HG02973 (cell line): ENCODE results near the gene WWC2.

Experiments
- ATAC-seq: cut with Tn5 transposase; IDR thresholded peaks from one replicate; pipeline ENCODE4 v1.9.1; 2021; ENCODE audit warnings: moderate library complexity; ENCODE audit not compliant: unreplicated experiment

WWC2 gene

DNA sequence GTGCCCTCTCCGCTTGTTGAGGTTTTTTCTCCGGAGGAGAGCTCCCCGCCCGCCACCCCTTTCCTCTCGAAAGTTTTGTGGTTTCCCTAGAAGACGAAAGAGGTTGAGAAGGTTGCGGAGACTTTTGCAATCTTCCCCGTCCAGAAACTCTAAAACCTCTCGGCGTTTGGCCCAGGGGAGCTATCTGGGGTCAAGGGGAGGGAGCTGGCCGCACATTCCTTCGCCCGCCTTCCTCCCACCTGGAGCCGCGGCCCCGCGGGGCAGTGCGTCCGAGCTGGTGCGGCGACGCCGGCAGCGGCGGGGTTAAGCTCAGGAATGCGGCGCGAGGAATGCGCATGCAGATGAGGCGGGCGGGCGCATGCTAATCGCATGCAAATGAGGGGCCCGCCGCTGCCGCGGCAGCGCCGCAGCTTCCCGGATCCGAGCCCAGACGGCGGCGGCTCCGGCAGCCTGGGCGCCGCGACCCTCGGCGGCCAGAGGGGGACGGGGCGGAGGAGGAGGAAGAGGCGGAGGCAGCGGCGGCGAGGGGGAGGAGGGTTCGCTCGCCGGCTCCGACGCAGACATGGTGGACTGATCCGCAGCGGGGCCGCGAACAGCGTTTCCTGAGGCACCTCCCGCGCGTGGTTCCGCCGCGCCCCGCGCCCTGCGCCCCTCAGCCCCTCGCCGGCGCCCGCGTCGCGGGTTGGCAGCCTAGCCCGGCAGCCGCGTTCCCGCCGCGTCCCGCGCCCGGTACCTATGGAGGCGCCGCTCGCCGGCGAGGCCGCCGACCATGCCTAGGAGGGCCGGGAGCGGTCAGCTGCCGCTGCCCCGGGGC is at the start of gene WWC2:
Gene WWC2 (plus strand): TSS at position 535 of the 814 bp plus-strand sequence. CDS start 235 bp downstream, at position 770.
- ATAC-seq = peak; percentile 68

DNA sequence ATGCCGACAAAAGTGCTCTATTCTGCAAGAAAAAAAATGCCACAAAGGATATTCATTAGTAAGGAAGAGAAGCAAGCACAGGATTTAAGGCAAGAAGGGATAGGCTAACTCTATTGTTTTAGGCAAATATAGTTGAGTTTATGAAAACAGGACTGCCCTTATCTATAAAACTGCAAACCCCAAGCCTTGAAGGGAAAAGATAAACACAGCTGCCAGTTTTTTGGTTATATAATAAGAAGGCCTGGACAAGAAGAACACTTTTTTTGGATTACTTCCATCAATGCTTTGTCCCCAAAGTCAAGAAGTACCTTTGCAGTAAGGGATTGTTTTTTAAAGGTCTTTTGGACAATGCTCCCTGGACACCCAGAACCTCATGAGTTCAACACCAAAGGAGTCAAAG is 45.4 kb upstream of the WWC2 start:
- ATAC-seq = no peak

DNA sequence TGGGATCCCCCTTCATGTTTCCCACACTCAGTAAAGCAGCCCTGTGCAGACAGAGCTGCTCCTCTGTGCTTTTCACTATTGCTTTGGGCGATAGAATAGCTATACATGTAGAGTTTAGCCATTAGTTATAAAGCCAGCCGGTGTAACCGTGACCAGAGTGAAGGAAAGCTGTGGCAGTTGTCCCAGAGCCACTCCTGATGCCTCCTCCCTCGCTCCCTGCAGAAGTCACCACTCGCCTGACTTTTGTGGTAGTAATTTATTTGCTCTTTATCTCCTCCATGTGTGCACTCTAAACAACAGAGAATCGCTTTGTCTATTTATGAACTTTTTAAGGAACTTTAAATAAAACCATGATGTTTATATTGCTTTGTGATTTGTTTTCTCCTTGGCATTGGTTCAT is 41.8 kb upstream of the WWC2 start:
- ATAC-seq = no peak

DNA sequence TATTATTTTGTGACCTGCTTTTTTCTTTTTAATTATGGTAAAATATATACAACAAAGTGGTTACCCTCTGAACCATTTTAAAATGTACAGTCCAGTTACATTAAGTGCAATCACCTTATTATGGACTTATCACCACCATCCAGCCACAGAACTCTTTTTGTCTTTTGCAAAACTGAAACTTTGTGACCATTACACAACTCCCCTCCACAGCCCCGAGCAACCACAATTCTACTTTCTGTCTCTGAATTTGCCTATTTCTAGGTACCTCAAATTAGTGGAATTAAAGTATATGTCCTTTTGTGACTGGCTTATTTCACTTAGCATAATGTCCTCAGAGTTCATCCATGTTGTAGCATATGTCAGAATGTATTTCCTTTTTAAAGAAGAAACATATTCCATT is 39.3 kb upstream of the WWC2 start:
- ATAC-seq = no peak

DNA sequence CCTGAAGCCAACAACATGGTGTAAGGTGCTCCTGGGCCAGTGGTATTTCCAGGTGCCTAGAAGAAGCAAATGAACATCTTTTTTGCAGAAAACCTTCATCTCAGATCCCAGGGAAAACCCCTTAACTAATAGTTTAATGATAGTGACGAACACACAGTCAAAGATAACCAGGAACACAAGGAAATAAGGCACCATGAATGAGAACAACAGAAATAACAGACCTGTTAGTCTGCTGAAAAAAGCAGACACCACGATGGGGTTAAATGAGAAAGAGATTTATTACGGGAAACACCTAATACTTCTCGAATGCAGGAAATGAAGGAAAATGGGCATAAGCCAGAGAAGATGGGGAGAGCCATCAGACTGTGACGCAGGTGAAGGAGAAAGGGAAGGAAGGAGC is 30.6 kb upstream of the WWC2 start:
- no peak for ATAC-seq

DNA sequence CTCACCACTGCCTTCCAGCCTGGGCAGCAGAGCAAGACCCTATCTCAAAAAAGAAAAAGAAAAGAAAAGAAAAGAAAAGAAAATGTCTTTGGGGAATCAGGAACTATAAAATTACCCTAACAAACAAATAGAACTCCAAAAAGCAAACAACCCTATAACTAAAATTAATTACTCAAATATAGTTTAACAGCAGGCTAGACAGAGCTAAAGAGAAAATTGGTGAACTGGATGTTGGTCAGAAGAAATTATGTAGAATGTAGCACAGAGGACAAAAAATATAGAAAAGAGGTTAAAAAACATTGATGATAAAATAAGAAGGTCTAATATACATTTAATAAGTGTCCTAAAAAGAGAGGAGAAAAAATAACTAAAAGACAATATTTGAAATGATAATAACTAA is 27.8 kb upstream of the WWC2 start:
- ATAC-seq = no peak

DNA sequence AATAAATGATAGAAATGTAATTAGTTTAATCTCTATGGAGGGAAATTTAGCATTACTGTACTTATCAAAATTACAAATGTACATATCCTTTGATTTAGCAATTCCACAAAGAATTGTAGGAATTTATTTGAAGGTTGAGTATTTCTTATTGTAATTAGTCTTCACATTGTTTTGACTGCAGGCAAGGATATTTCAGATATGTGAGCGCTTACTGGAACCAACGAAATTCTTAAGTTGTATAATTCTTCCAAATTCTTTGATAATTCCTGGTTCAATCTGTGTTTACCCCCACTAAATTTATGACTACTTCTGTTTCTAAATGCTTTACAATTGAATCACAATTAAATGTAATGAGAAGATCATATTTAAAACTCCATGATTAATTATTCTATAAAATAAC is 26.9 kb upstream of the WWC2 start:
- ATAC-seq = no peak

DNA sequence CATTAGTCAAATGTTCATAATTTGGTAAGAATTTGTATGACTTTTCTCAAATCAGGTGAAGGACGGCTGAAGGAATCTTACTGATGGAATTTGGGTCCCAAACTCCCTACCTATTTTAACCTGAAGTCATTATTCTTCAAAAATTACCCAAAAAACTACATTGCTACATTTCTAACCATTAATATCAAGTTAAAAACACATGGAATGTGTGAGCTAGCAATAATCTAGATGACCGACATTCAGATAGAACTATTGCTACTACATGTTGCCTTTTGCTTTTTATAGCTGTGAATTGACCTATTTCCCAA is 25.3 kb upstream of the WWC2 start:
- ATAC-seq = no peak

DNA sequence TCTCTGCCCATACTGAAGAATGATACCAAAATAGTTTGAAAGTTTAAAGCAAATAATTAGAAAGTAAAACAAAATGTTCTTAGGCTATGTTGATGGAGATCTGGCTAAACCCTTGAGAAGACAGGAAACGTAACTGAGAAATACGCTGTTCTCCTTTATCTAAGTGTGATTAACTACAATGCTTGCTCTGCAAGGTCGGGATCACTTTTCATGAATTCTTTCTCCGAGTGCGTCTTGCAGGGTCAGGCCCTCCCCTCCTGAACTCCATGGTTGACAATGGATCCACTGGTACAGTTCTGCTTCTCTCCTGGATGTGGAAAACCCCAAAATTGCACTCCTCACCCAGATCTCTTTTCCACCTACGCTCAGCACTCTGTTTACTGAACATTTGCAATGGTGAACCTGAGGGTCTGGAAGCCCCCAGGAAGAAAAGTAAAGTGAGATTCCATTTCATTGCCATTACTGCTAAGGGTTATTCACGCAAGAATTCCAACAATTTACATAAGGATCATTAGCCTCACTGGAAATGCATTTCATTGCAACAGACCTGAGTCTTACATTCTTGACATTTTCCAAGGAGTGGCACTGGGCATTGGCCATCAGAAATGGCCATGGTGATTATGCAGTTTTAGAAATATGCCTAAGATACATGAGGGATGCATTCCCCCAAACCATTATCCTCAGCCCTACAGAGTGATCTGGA is 24.6 kb upstream of the WWC2 start:
- no peak for ATAC-seq

DNA sequence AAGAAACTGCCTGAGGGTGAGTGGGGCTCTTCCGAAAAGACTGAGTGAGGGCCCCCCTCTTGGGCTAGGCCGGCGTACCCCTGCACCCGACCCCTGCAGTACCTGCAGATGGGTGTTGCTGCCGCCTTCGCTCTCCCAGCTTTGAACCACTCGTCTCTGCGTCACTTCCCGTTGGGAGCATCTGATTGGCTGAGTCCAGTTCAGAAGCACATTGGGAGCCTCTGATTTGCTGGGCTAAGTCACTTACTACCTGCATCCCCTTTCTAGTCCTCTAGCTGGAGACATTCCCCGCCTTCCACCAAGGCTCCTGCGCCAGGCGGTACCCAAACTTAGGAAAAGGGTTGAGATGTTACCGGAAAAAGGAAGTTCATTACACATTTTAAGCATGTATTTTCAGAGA is 20.4 kb upstream of the WWC2 start:
- ATAC-seq = no peak

DNA sequence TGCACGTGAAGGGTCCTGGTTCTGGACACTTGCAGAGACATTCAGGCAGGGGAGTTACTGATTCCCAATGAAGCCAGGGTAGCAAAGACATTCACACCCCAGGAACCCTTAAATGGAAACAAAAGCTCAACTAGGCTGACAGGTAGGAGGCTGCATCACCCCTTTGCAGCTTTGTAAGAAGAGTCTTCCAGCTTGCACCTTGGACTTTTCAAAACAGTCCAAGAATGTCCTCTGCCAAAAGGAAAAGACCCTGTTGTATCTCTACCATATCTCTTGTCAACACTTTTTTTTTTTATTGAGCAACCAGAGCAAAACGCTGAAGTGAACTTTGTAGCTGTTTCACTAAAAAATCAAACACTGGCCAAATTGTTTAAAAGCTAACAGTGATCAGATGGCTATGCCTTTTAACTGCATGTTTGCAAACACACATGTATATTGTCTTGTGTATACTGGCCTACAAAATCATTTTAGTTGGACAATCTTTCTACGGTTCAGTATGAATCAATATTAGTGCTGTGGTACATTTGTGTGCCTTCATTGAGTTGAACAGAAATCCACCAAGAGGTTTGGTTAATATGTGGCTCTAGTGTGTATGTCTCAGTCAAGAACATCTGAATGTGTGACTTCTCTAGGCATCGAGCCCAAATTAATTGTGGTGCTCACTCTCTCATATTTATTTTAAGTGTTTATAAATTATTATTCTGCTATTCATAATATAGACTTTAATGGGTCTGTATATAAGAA is 18.5 kb upstream of the WWC2 start:
- no peak for ATAC-seq

DNA sequence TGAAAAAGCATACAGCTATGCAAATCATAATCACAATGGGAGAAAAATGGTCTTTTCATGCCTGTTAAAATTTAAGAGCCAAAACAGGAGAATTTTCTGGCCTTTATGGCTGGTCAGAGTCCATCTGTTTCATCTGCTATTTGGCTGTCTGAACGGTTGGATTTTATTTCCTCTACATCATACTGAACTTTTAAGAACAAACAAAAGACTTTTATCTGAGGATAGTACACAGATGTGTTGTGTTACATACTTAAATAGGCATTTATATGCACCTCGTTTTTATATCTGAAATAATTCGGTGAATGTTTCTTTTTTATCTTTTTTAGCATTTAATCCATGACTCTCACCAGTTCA is 18.0 kb upstream of the WWC2 start:
- no peak for ATAC-seq

DNA sequence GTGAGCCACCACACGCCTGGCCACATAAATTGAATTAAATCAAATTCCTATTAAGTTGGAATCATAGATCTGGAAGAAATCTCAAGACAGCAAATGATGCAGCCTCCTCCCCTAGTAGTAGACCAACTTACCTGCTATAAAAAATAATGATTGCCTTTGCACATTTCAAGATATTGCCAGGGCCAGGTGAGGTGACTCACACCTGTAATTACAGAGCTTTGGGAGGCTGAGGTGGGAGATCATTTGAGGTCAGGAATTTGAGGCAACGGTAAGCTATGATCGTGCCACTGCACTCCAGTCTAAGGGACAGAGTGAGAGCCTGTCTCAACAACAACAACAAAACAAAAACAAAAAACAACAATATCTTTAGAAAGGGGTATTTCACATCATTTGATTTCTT is 17.0 kb upstream of the WWC2 start:
- ATAC-seq = no peak

DNA sequence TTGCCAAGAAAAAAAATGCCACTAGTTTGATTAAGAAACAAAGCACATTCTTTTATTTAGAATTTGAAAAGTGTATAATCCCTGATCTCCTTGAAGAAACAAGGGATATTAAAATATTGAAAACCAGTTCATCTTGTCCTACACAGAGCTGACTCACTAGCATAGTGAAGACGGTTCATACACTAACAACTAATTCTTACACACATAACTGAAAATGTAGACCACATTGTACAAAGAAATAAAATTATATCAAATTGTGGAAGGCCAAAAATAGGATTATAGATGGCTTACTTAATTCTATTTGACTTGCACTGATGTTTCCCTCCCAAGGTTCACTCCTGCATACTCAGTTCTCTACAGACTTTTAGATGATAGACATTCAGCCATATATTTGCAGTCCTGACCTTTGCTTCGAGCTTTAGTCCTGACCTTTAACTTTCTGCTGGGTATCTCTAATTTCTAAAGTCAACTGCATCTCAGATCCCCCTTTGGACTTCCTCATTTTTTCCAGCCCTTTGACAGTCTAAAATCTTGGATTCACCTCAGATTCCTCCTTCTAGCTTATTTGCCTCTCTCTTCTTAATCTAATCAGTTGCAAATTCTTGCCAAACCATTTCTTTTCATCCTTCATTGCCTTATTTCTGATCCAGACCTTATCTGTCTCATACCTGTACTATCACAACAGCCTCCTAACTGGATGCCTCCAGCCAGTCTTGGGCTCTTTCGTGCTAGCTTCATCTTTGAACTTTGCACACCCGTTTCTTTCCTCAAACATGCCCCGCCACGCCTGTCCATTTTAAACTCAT is 4.5 kb upstream of the WWC2 start:
- ATAC-seq = no peak

DNA sequence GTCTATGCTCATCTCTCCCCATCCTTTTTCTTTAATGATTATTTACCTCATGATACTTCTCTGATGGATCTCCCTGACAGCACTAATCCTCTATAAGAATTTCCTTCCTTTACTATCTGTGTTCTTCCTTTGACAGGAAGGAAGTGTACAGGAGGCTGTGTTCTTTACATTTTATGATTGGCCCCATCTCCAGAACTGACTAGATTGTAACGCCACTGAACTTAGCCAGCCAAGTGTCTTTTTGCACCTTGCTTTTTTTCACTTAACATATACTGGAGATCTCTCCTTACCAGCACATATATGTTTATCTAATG is 3.9 kb upstream of the WWC2 start:
- no peak for ATAC-seq

DNA sequence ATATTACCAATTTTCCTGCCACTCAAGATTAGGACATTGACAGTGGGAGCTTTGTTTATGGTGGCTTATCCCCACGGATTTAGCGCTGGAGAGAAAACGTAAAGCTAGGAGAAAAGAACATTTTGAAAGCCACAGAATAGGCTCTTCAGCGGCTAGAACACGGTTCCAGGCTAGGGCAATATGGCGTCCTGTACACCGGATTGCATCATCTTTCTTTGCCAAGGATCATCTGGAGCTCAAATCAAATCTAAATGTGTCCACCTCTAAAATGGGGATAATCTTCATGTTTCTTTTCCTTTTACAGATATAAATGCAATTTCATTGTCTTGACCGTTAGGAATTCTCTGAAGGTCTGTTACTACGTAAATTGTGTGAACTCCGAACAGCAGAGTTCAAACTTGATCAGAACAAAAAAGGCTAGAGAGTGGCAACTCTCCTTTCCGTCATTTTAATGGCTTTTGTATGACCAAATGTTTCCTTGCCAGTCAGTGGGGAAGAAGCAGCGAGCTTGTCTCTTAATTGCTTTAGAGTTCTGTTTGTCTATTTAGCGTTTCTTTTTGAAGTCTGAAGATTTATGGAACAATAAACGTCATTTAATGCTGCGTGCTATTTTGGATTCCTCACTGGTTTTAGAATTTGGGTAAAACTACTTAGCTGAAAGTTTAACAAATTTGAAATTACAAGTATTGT is 2.6 kb upstream of the WWC2 start:
- ATAC-seq = no peak

DNA sequence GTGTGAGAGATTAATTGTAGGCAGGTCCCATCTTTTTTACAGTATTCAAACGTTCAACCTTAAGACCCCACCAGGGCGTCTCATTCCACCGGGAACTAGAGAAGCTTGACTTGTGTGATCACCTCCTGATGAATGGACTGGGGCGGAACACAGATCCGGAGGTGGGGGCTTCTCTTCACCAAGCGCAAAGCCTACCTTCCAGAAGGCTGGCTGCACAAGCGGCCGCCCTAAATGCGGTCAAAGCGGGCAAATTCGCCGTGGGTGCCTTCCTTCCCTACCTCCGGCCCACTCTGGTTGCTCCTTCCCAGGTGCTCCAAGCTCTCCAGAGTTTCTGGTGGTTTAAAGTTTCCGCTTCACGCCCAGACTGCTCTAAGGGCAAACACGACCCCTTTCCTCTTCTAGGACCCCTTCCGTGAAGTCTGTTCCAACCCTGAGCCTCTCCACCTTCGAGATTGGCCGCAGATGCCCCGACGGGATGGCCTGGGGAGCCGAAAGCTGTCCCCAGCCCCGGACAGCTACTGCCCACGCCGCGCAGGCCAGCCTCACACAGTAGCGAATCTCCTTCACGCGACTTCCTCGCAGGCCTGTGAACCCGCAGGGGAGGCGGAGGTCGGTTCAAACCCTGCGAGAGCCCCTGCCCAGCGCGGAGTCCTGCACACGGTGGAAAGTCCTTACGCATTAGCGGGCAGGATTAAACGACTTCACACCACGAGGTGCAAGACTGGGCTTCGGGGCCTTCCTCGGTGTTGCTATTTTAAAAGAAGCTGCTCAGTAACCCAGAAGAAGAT is 1.6 kb upstream of the WWC2 start:
- ATAC-seq = no peak

DNA sequence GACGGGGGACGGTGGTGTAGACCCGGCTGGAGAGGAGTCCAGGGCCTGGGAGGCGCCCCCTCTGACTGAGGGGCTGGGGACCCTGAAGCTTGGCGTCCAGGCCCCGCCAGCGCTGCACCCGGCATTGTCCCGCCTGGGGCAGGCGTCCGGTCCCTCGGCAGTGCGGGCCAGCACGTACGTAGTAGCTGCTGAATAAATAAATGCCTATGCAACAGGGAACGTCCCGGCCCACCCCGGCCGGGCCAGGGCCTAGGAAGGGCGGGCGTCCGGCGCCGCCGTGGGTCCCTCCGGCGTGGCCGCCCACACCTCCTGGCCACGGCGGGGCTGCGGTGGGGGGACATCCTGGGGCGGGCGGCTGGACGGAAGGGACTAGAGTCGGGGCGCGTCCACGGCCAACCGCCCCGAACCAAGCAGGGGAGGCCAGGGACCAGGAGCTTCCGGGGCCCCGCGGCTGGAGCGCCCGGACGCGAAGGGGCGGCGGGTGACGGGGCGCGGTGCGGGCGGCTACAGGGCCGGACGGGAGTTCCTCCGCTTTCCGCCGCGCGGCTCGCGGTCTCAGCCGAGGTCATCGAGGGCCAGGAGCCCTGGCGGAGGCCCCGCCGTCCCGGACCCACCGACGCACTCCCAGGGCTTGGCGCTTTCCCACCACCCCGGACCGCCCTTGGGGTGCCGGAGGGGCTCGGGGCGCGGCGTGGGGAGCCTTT is 886 bp upstream of the WWC2 start:
- ATAC-seq = peak; percentile 25

DNA sequence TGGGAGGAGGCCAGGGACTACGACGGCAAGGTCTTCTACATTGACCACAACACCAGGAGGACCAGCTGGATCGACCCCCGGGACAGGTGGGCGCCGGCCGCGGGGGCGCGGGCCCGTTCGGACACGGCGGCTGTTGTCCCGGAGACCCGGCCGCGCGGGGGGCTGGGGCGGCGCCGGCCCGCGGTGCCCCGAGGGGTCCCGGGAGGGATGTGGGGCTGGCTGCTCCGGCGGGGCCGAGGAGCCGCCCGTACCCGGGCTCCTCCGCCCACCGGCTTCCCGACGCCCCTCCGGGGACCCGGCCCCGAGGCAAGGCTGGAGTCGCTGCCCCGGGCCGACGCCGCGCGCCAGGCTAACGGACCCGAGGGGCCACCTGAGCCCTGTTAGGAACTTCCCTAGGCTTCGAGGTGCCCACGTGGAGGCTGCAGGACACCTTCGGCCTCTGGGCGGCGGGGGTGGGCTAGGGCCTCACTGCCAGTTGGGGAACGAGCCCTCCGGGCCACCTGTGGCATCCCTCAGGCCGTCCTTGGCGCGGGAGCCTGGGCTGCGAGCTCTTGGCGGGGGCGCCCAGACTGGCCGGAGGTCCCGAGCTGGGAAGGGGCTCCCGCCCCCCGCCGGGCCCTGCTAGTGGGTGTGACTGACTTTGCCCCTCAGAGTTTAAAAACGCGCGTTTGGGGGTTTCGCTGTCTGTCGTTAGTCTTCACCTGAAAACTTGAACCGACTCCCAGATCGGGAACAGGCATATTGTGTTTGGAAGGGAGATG is 660 bp downstream of the WWC2 start:
- ATAC-seq = no peak
